ENCODE measurements around the gene TSPAN10.

The TSPAN10 gene

GRCh38 chr17:81688616-81689015 is 51.6 kb downstream of the TSPAN10 start:
- Histone ChIP-seq H2BK12ac (ENCODE audit: low read length) (no peak overlapping the region), H3K23ac (ENCODE audit: low read depth, low read length, poor library complexity) (peak overlapping the region; percentile 73), H3K79me1 (ENCODE audit: low read depth, low read length) (peaks cover 27% of the 10 kb centered on the region), H4K8ac (ENCODE audit: low read depth, low read length) (no peak overlapping the region), H3K4me1 (ENCODE audit: control insufficient read depth in 2 of 2, insufficient read depth in 1 of 2, low read depth in 1 of 2, low read length in 2 of 2) (peaks cover 4 to 8% of the 10 kb centered on the region in 2 donors), H3K14ac (ENCODE audit: low read length) (no peak overlapping the region), H2BK120ac (ENCODE audit: low read depth, low read length) (no peak overlapping the region), H2AFZ (ENCODE audit: low read length) (no peak overlapping the region), H3K4me2 (ENCODE audit: insufficient read depth, low read length, poor library complexity, severe bottlenecking) (no peak overlapping the region), H3K27me3 (ENCODE audit: control insufficient read depth in 3 of 3, insufficient read depth in 3 of 3, low read depth in 1 of 3, low read length in 3 of 3) (no peaks in the 10 kb centered on the region), H4K91ac (ENCODE audit: low read depth, low read length, poor library complexity) (no peak overlapping the region), H3K27ac (replicated peaks; ENCODE audit: low read length) (no peak overlapping the region), H2AK5ac (ENCODE audit: low read depth, low read length) (no peak overlapping the region), H3K36me3 (replicated peaks in 1 of 2; ENCODE audit: control insufficient read depth in 2 of 2, insufficient read depth in 2 of 2, low read length in 2 of 2) (peaks cover 54 to 84% of the 10 kb centered on the region in 2 donors), H3K4me3 (ENCODE audit: low read length in 2 of 2) (peak overlapping the region in 1 of 2 donors; percentile 58), H2BK15ac (ENCODE audit: low read length) (no peak overlapping the region), H3K4ac (ENCODE audit: low read length) (no peak overlapping the region), H2BK5ac (ENCODE audit: low read length) (no peak overlapping the region), H3K9ac (ENCODE audit: low read depth, low read length, poor library complexity) (peak overlapping the region; percentile 70), H3K9me3 (replicated peaks in 1 of 2; ENCODE audit: control insufficient read depth in 2 of 2, insufficient read depth in 1 of 2, low read depth in 1 of 2, low read length in 2 of 2) (no peaks in the 10 kb centered on the region), H3K18ac (ENCODE audit: low read length) (no peak overlapping the region)
- no peak for DNase-seq (ENCODE audit: low spot score)
- WGBS, 2 donors (ENCODE audit: extremely low coverage in 2 of 2, insufficient read length in 2 of 2, insufficient replicate concordance in 1 of 2): no CpG with 5 or more reads among the region's 14 CpGs

- Histone ChIP-seq H3K79me1 (ENCODE audit: low read depth, low read length) (peaks cover 18% of the 10 kb centered on the region), H2BK120ac (ENCODE audit: low read depth, low read length) (no peak overlapping the region), H2AK5ac (ENCODE audit: low read depth, low read length) (no peak overlapping the region), H3K4me3 (ENCODE audit: low read length in 2 of 2) (no peak overlapping the region), H2AFZ (ENCODE audit: low read length) (no peak overlapping the region), H3K4me2 (ENCODE audit: insufficient read depth, low read length, poor library complexity, severe bottlenecking) (no peak overlapping the region), H3K36me3 (replicated peaks in 1 of 2; ENCODE audit: control insufficient read depth in 2 of 2, insufficient read depth in 2 of 2, low read length in 2 of 2) (peaks cover 63 to 98% of the 10 kb centered on the region in 2 donors), H3K9me3 (replicated peaks in 1 of 2; ENCODE audit: control insufficient read depth in 2 of 2, insufficient read depth in 1 of 2, low read depth in 1 of 2, low read length in 2 of 2) (no peaks in the 10 kb centered on the region), H3K27ac (replicated peaks; ENCODE audit: low read length) (no peak overlapping the region), H2BK5ac (ENCODE audit: low read length) (no peak overlapping the region), H4K8ac (ENCODE audit: low read depth, low read length) (no peak overlapping the region), H4K91ac (ENCODE audit: low read depth, low read length, poor library complexity) (no peak overlapping the region), H3K18ac (ENCODE audit: low read length) (no peak overlapping the region), H3K9ac (ENCODE audit: low read depth, low read length, poor library complexity) (no peak overlapping the region), H3K14ac (ENCODE audit: low read length) (no peak overlapping the region), H3K27me3 (ENCODE audit: control insufficient read depth in 3 of 3, insufficient read depth in 3 of 3, low read depth in 1 of 3, low read length in 3 of 3) (no peaks in the 10 kb centered on the region), H2BK15ac (ENCODE audit: low read length) (no peak overlapping the region), H3K4me1 (ENCODE audit: control insufficient read depth in 2 of 2, insufficient read depth in 1 of 2, low read depth in 1 of 2, low read length in 2 of 2) (peaks cover 0 to 2% of the 10 kb centered on the region in 2 donors), H2BK12ac (ENCODE audit: low read length) (no peak overlapping the region), H3K4ac (ENCODE audit: low read length) (no peak overlapping the region), H3K23ac (ENCODE audit: low read depth, low read length, poor library complexity) (no peak overlapping the region)
- no peak for DNase-seq (ENCODE audit: low spot score)
- WGBS, 2 donors (ENCODE audit: extremely low coverage in 2 of 2, insufficient read length in 2 of 2, insufficient replicate concordance in 1 of 2): no CpG with 5 or more reads among the region's 18 CpGs
Measured at GRCh38 chr17:81690066-81690465, 53.1 kb downstream of the TSPAN10 start.

- no peak overlapping the region for H3K4me3 ChIP-seq (ENCODE audit: low read length in 2 of 2)
Measured at GRCh38 chr17:81690549-81690948, 53.6 kb downstream of the TSPAN10 start.

GRCh38 chr17:81691196-81691595 is 54.2 kb downstream of the TSPAN10 start:
- Histone ChIP-seq H3K4me1 (ENCODE audit: control insufficient read depth in 2 of 2, insufficient read depth in 1 of 2, low read depth in 1 of 2, low read length in 2 of 2) (no peaks in the 10 kb centered on the region), H3K14ac (ENCODE audit: low read length) (no peak overlapping the region), H3K4ac (ENCODE audit: low read length) (no peak overlapping the region), H3K36me3 (replicated peaks in 1 of 2; ENCODE audit: control insufficient read depth in 2 of 2, insufficient read depth in 2 of 2, low read length in 2 of 2) (peaks cover 72 to 98% of the 10 kb centered on the region in 2 donors), H3K18ac (ENCODE audit: low read length) (no peak overlapping the region), H3K4me3 (ENCODE audit: low read length in 2 of 2) (no peak overlapping the region), H3K27ac (replicated peaks; ENCODE audit: low read length) (no peak overlapping the region), H4K8ac (ENCODE audit: low read depth, low read length) (no peak overlapping the region), H2BK120ac (ENCODE audit: low read depth, low read length) (no peak overlapping the region), H3K9ac (ENCODE audit: low read depth, low read length, poor library complexity) (peak overlapping the region; percentile 12), H3K23ac (ENCODE audit: low read depth, low read length, poor library complexity) (no peak overlapping the region), H2AK5ac (ENCODE audit: low read depth, low read length) (no peak overlapping the region), H3K27me3 (ENCODE audit: control insufficient read depth in 3 of 3, insufficient read depth in 3 of 3, low read depth in 1 of 3, low read length in 3 of 3) (no peaks in the 10 kb centered on the region), H3K79me1 (ENCODE audit: low read depth, low read length) (peaks cover 19% of the 10 kb centered on the region), H2BK12ac (ENCODE audit: low read length) (no peak overlapping the region), H3K9me3 (replicated peaks in 1 of 2; ENCODE audit: control insufficient read depth in 2 of 2, insufficient read depth in 1 of 2, low read depth in 1 of 2, low read length in 2 of 2) (no peaks in the 10 kb centered on the region), H2AFZ (ENCODE audit: low read length) (no peak overlapping the region), H2BK15ac (ENCODE audit: low read length) (no peak overlapping the region), H2BK5ac (ENCODE audit: low read length) (peak overlapping the region; percentile 24), H3K4me2 (ENCODE audit: insufficient read depth, low read length, poor library complexity, severe bottlenecking) (peak overlapping the region; percentile 11), H4K91ac (ENCODE audit: low read depth, low read length, poor library complexity) (no peak overlapping the region)
- WGBS, 2 donors (ENCODE audit: extremely low coverage in 2 of 2, insufficient read length in 2 of 2, insufficient replicate concordance in 1 of 2): no CpG with 5 or more reads among the region's 18 CpGs
- DNase-seq (ENCODE audit: low spot score): no peak

More at GRCh38 chr17:81690549-81690948, 53.6 kb downstream of the TSPAN10 start:
- H4K8ac ChIP-seq (ENCODE audit: low read depth, low read length): no peak overlapping the region
- H3K79me1 ChIP-seq (ENCODE audit: low read depth, low read length): peaks cover 14% of the 10 kb centered on the region
- H2BK15ac ChIP-seq (ENCODE audit: low read length): no peak overlapping the region
- H2BK12ac ChIP-seq (ENCODE audit: low read length): no peak overlapping the region
- no peak overlapping the region for H3K4me2 ChIP-seq (ENCODE audit: insufficient read depth, low read length, poor library complexity, severe bottlenecking)
- peaks cover 68 to 98% of the 10 kb centered on the region in 2 donors for H3K36me3 ChIP-seq (replicated peaks in 1 of 2; ENCODE audit: control insufficient read depth in 2 of 2, insufficient read depth in 2 of 2, low read length in 2 of 2)
- H3K23ac ChIP-seq (ENCODE audit: low read depth, low read length, poor library complexity): no peak overlapping the region
- no peak overlapping the region for H2AK5ac ChIP-seq (ENCODE audit: low read depth, low read length)
- no peak overlapping the region for H3K27ac ChIP-seq (replicated peaks; ENCODE audit: low read length)
- H2BK5ac ChIP-seq (ENCODE audit: low read length): no peak overlapping the region
- no peaks in the 10 kb centered on the region for H3K9me3 ChIP-seq (replicated peaks in 1 of 2; ENCODE audit: control insufficient read depth in 2 of 2, insufficient read depth in 1 of 2, low read depth in 1 of 2, low read length in 2 of 2)
- H3K4me1 ChIP-seq (ENCODE audit: control insufficient read depth in 2 of 2, insufficient read depth in 1 of 2, low read depth in 1 of 2, low read length in 2 of 2): no peaks in the 10 kb centered on the region
- no CpG with 5 or more reads among the region's 17 CpGs for WGBS, 2 donors (ENCODE audit: extremely low coverage in 2 of 2, insufficient read length in 2 of 2, insufficient replicate concordance in 1 of 2)
- DNase-seq (ENCODE audit: low spot score): no peak
- no peak overlapping the region for H3K4ac ChIP-seq (ENCODE audit: low read length)
- no peak overlapping the region for H2BK120ac ChIP-seq (ENCODE audit: low read depth, low read length)
- no peak overlapping the region for H4K91ac ChIP-seq (ENCODE audit: low read depth, low read length, poor library complexity)
- H3K27me3 ChIP-seq (ENCODE audit: control insufficient read depth in 3 of 3, insufficient read depth in 3 of 3, low read depth in 1 of 3, low read length in 3 of 3): no peaks in the 10 kb centered on the region
- H2AFZ ChIP-seq (ENCODE audit: low read length): no peak overlapping the region
- H3K14ac ChIP-seq (ENCODE audit: low read length): no peak overlapping the region
- no peak overlapping the region for H3K18ac ChIP-seq (ENCODE audit: low read length)
- no peak overlapping the region for H3K9ac ChIP-seq (ENCODE audit: low read depth, low read length, poor library complexity)
